HepG2 (cell line): Measurements from ENCODE around the gene ARPC1B. TPM values are rescaled to one million over a fixed set of nuclear protein-coding genes. Genes with fewer than 3 reads are reported as not detected.
A peak's percentile ranks its signal among the peaks of the same experiment; 100 is the strongest.

Source experiments
- ATAC-seq: fragments of 200-7000 bp; cut with Tn5 transposase; 3 replicates; pipeline ENCODE4 v1.9.1; 2020; ENCODE audit warnings: mild to moderate bottlenecking, moderate library complexity
- BruUV-seq: library from RNA; stranded (reverse); fragments of 400-500 nt; replicated peaks from 2 replicates; lab custom pipeline; 2021; lab: Mats Ljungman, UMichigan
- CTCF ChIA-PET: fragments of 300-600 bp; formaldehyde crosslinking; extraction: SDS; loops from one replicate; lab custom pipeline; 2021; ENCODE audit warnings: low total read pairs, inconsistent platforms, low intra/inter-chr PET ratio; lab: Yijun Ruan, JAX
- POLR2A ChIA-PET: fragments of 350-600 bp; sonication (Branson Sonifier 250); formaldehyde crosslinking; loops from one replicate; lab custom pipeline; 2020; ENCODE audit warnings: antibody characterized with exemption, inconsistent platforms; lab: Yijun Ruan, JAX
- DNase-seq: peaks from one replicate; pipeline ENCODE4 v3.0.0-alpha.2; 2015; ENCODE audit warnings: low spot score
- FAIRE-seq: peaks from 3 replicates; lab custom pipeline; 2011; peaks lifted over from hg19 to GRCh38; lab: Jason Lieb, UNC
- H2AFZ ChIP-seq: one replicate; pipeline ENCODE4 v1.6.1; 2011; ENCODE audit warnings: low read length, inconsistent platforms
- H3K27ac ChIP-seq: fragments of 300-600 bp; 3 replicates; pipeline ENCODE4 v1.8.0; 2011; ENCODE audit warnings: mixed run types, mild to moderate bottlenecking, mixed read lengths, low read length, inconsistent platforms; ENCODE audit not compliant: insufficient read depth; ENCODE audit errors: extremely low read length
- H3K27me3 ChIP-seq, 2 experiments: fragments of 200-600 bp in 1 of 2; 2 replicates in 1 of 2; 3 replicates in 1 of 2; pipeline versions ENCODE4 v1.6.0 to v1.8.0; 2011; ENCODE audit warnings: low read length in 2 of 2, mild to moderate bottlenecking in 2 of 2, moderate library complexity in 2 of 2, inconsistent platforms in 1 of 2; ENCODE audit not compliant: insufficient read depth in 2 of 2, control insufficient read depth in 1 of 2
- H3K36me3 ChIP-seq, 2 experiments: fragments of 200-600 bp in 1 of 2; replicated peaks in 1 of 2; 2 replicates in 1 of 2; 3 replicates in 1 of 2; pipeline versions ENCODE4 v1.5.1 to v1.8.0; 2011; ENCODE audit warnings: low read length in 2 of 2, inconsistent platforms in 1 of 2; ENCODE audit not compliant: insufficient read depth in 2 of 2, control insufficient read depth in 1 of 2
- H3K4me1 ChIP-seq: 2 replicates; pipeline ENCODE4 v1.5.1; 2012; ENCODE audit warnings: low read length, inconsistent platforms; ENCODE audit not compliant: insufficient read depth
- H3K4me2 ChIP-seq: 2 replicates; pipeline ENCODE4 v1.6.0; 2011; ENCODE audit warnings: low read depth, low read length, inconsistent platforms
- H3K4me3 ChIP-seq, 3 experiments: fragments of 200-600 bp in 1 of 3; sonication (generic), shearing (Covaris generic) in 1 of 3; replicated peaks in 1 of 3; 2 replicates each; pipeline ENCODE4 v1.5.1; 2011 to 2016; ENCODE audit warnings: low read length in 3 of 3, inconsistent platforms in 2 of 3, low read depth in 2 of 3, mild to moderate bottlenecking in 2 of 3, control low read depth in 1 of 3, mixed read lengths in 1 of 3; ENCODE audit not compliant: insufficient read depth in 1 of 3
- H3K79me2 ChIP-seq: one replicate; pipeline ENCODE4 v1.6.1; 2011; ENCODE audit warnings: low read length, inconsistent platforms; ENCODE audit not compliant: insufficient read depth
- H3K9ac ChIP-seq: 2 replicates; pipeline ENCODE4 v1.6.0; 2011; ENCODE audit warnings: mild to moderate bottlenecking, low read depth, low read length, inconsistent platforms; ENCODE audit not compliant: insufficient read depth
- H3K9me3 ChIP-seq: 2 replicates; pipeline ENCODE4 v1.5.1; 2012; ENCODE audit warnings: mild to moderate bottlenecking, low read length
- H4K20me1 ChIP-seq: 2 replicates; pipeline ENCODE4 v1.6.0; 2011; ENCODE audit warnings: inconsistent platforms, mild to moderate bottlenecking, low read length, moderate library complexity; ENCODE audit not compliant: insufficient read depth
- ARHGAP35 ChIP-seq: sonication (generic); formaldehyde crosslinking; IDR thresholded peaks from 2 replicates; pipeline ENCODE4 v1.9.0; 2022; ENCODE audit warnings: mild to moderate bottlenecking, inconsistent platforms, moderate library complexity, missing genetic modification reagents, borderline replicate concordance
- ASH2L ChIP-seq: fragments of 300-600, 200-600 bp; sonication (generic); IDR thresholded peaks from 2 replicates; pipeline ENCODE4 v1.7.0; 2017; ENCODE audit warnings: low read depth, mild to moderate bottlenecking, moderate library complexity, mixed read lengths, low read length; ENCODE audit not compliant: insufficient read length
- HBP1 ChIP-seq: IDR thresholded peaks from 2 replicates; pipeline ENCODE4 v1.6.1; 2016; ENCODE audit warnings: low read depth, control low read depth
- IRF9 ChIP-seq: sonication (generic); formaldehyde crosslinking; IDR thresholded peaks from 2 replicates; pipeline ENCODE4 v1.8.0; 2022; ENCODE audit warnings: missing genetic modification reagents, mild to moderate bottlenecking, borderline replicate concordance
- KLF13 ChIP-seq: sonication (generic); formaldehyde crosslinking; IDR thresholded peaks from 2 replicates; pipeline ENCODE4 v1.4.0; 2020; ENCODE audit warnings: mild to moderate bottlenecking, missing genetic modification reagents
- KLF9 ChIP-seq: IDR thresholded peaks from 2 replicates; pipeline ENCODE4 v1.6.1; 2016; ENCODE audit warnings: low read depth
- MED13 ChIP-seq: sonication (generic); formaldehyde crosslinking; IDR thresholded peaks from 2 replicates; pipeline ENCODE4 v1.5.0; 2020; ENCODE audit warnings: missing genetic modification reagents
- NR2C2 ChIP-seq: sonication (generic); formaldehyde crosslinking; IDR thresholded peaks from 2 replicates; pipeline ENCODE4 v1.4.0; 2020; ENCODE audit warnings: missing genetic modification reagents, mild to moderate bottlenecking, moderate library complexity, borderline replicate concordance
- SRF ChIP-seq: IDR thresholded peaks from 2 replicates; pipeline ENCODE4 v1.6.1; 2011; ENCODE audit warnings: mild to moderate bottlenecking, low read depth, low read length, moderate library complexity
- YY1 ChIP-seq: IDR thresholded peaks from 2 replicates; pipeline ENCODE4 v1.6.1; 2011; ENCODE audit warnings: low read length, low read depth, moderate library complexity, mild to moderate bottlenecking; ENCODE audit not compliant: insufficient read depth, insufficient replicate concordance
- ZFY ChIP-seq: sonication (generic); formaldehyde crosslinking; IDR thresholded peaks from 2 replicates; pipeline ENCODE4 v1.4.0; 2020; ENCODE audit warnings: missing genetic modification reagents
- ZKSCAN1 ChIP-seq: fragments of 150-350 bp; IDR thresholded peaks from 2 replicates; pipeline ENCODE4 v1.6.1; 2014; ENCODE audit warnings: low read length
- ZNF670 ChIP-seq: sonication (generic); formaldehyde crosslinking; IDR thresholded peaks from 2 replicates; pipeline ENCODE4 v1.8.0; 2022; ENCODE audit warnings: mild to moderate bottlenecking, missing genetic modification reagents, borderline replicate concordance
- ZNF704 ChIP-seq: sonication (generic); formaldehyde crosslinking; IDR thresholded peaks from 2 replicates; pipeline ENCODE4 v1.8.1; 2023; ENCODE audit warnings: mild to moderate bottlenecking, inconsistent platforms, moderate library complexity, missing genetic modification reagents, borderline replicate concordance
- ZNF776 ChIP-seq: sonication (generic); formaldehyde crosslinking; IDR thresholded peaks from 2 replicates; pipeline ENCODE4 v1.4.0; 2020; ENCODE audit warnings: mild to moderate bottlenecking, missing genetic modification reagents
- WGBS: methylation state at CpG from one replicate; pipeline ENCODE4 v1.1.6; 2017; ENCODE audit warnings: low lambda C conversion rate; 5-methylcytosine and 5-hydroxymethylcytosine counted together
- in situ Hi-C: cut with HindIII; loops from 2 replicates; pipeline ENCODE4 v1.10.0; 2017; ENCODE audit warnings: low pct_unique_long_range_greater_than_20kb; ENCODE audit not compliant: extremely low pct_ligation_motif_present
- intact Hi-C: fragments of 100-400 bp; cut with micrococcal nuclease; formaldehyde crosslinking; loops from one replicate; pipeline ENCODE4 v1.10.0; 2022; ENCODE audit not compliant: unreplicated experiment
- polyA plus RNA-seq, 8 experiments: library from polyadenylated mRNA; depleted of rRNA in 3 of 8; stranded (reverse) in 7 of 8; unstranded in 1 of 8; fragments of >200 nt; fragmentation: Illumina TruSeq in 4 of 8; extraction: Trizol in 4 of 8; gene quantifications; 2 replicates each; pipeline versions ENCODE4 v1.2.1 to v1.2.3, GENCODE V29; 2011 to 2016; ENCODE audit warnings: low read depth in 4 of 8, missing spikeins in 1 of 8, mixed read lengths in 1 of 8; ENCODE audit not compliant: insufficient read depth in 1 of 8
- total RNA-seq, 5 experiments: library from RNA; depleted of rRNA; stranded (reverse); fragments of >200 nt; fragmentation: Illumina TruSeq; extraction: Trizol; gene quantifications; 2 replicates each; pipeline ENCODE4 v1.2.3, GENCODE V29; 2016; ENCODE audit warnings: low read depth in 1 of 5

ARPC1B gene
- total and polyA plus RNA-seq, 2 of the 13 experiments (the other 11 are each of a cell fraction or from before 2014, with no cell fraction given) = 72.9 to 89.1 TPM

- peaks cover 25% of the 10 kb centered on the region for H3K79me2 ChIP-seq
- FAIRE-seq (no peak), ATAC-seq (peak; percentile 79), DNase-seq (peak; percentile 72)
- intact Hi-C loops = no loop called here
- peaks cover 44% of the 10 kb centered on the region for H3K4me1 ChIP-seq
- H3K4me3 ChIP-seq = peak overlapping the region in 1 of 3 experiments; percentile 51; a peak in 1 of 6 replicates
- no peak overlapping the region for H2AFZ ChIP-seq
- H3K27me3 ChIP-seq = no peaks in the 10 kb centered on the region
- H3K4me2 ChIP-seq = peak overlapping the region; percentile 86
- no peaks in the 10 kb centered on the region for H3K9me3 ChIP-seq
- H4K20me1 ChIP-seq = peaks cover 9% of the 10 kb centered on the region; the same call in 1 of the 2 replicates
- H3K9ac ChIP-seq = peak overlapping the region; percentile 63
- CTCF ChIA-PET = no interaction called here
- POLR2A ChIA-PET = interaction anchor here (0.5 to 2.3 kb wide), 5 partner anchors 9 to 92 kb away, joined by 3 to 9 read pairs (median 4); partner anchors contain the start of genes BUD31 and PDAP1
- 24% methylated on average over 12 of the region's 16 CpGs for WGBS
- peak overlapping the region; percentile 91 for H3K27ac ChIP-seq
- in situ Hi-C loops = no loop called here
- 0 out of 5 replicates have a peak, but pooled peaks cover 1 to 8% of the 10 kb centered on the region in 2 experiments for H3K36me3 ChIP-seq
- BruUV-seq = no TSS peak
- peak; percentile 40 for TF ChIP-seq ZFY (CRISPR knock-in tag)
- TF ChIP-seq YY1 = peak; percentile 16
- 0 out of 2 replicates have a peak, but pooled peaks have one; percentile 9 for TF ChIP-seq IRF9 (CRISPR knock-in tag)
- TF ChIP-seq ASH2L = peak; percentile 1
- no peak for TF ChIP-seq KLF13 (CRISPR knock-in tag)
- TF ChIP-seq ZKSCAN1 = 0 out of 2 replicates have a peak, but pooled peaks have one; percentile 20
- 0 out of 2 replicates have a peak, but pooled peaks have one; percentile 24 for TF ChIP-seq ZNF704
- no peak for TF ChIP-seq ZNF670
- no peak for TF ChIP-seq ARHGAP35 (CRISPR knock-in tag)
- 0 out of 2 replicates have a peak, but pooled peaks have one; percentile 31 for TF ChIP-seq ZNF776 (CRISPR knock-in tag)
- no peak for TF ChIP-seq KLF9 (CRISPR knock-in tag)
- peak; percentile 24; the same call in 1 of the 2 replicates for TF ChIP-seq NR2C2 (CRISPR knock-in tag)
- 0 out of 2 replicates have a peak, but pooled peaks have one; percentile 42 for TF ChIP-seq HBP1 (CRISPR knock-in tag)
- TF ChIP-seq MED13 (CRISPR knock-in tag) = 0 out of 2 replicates have a peak, but pooled peaks have one; percentile 46
- peak; percentile 87 for TF ChIP-seq SRF
Observed at GRCh38 chr7:99380823-99381663, 6.5 kb downstream of the ARPC1B start.
